ENCODE data around the gene DLX5.

GRCh38 chr7:97015279-97015678 is 9.4 kb downstream of the DLX5 start:
- TF ChIP-seq EZH2 (IDR thresholded peaks at IDR 0.05; ENCODE audit: borderline replicate concordance, insufficient read depth, low read length, poor library complexity, severe bottlenecking) = no peak
- TF ChIP-seq, protein P1, sequence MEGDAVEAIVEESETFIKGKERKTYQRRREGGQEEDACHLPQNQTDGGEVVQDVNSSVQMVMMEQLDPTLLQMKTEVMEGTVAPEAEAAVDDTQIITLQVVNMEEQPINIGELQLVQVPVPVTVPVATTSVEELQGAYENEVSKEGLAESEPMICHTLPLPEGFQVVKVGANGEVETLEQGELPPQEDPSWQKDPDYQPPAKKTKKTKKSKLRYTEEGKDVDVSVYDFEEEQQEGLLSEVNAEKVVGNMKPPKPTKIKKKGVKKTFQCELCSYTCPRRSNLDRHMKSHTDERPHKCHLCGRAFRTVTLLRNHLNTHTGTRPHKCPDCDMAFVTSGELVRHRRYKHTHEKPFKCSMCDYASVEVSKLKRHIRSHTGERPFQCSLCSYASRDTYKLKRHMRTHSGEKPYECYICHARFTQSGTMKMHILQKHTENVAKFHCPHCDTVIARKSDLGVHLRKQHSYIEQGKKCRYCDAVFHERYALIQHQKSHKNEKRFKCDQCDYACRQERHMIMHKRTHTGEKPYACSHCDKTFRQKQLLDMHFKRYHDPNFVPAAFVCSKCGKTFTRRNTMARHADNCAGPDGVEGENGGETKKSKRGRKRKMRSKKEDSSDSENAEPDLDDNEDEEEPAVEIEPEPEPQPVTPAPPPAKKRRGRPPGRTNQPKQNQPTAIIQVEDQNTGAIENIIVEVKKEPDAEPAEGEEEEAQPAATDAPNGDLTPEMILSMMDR (IDR thresholded peaks at IDR 0.05; ENCODE audit: poor library complexity, severe bottlenecking) = no peak
- no peak for TF ChIP-seq TAF1 (IDR thresholded peaks at IDR 0.05; ENCODE audit: low read depth)
- TF ChIP-seq EP300 (conservative IDR thresholded peaks at IDR 0.05; ENCODE audit: poor library complexity, severe bottlenecking) = no peak
